ENCODE data around the gene NWD2. TPM values are rescaled to one million over a fixed set of nuclear protein-coding genes. Genes with fewer than 3 reads are reported as not detected.

Gene NWD2
- total and polyA plus RNA-seq, 2 donors (not counting 1 experiment from before 2014, with no cell fraction given), result not detected

DNA sequence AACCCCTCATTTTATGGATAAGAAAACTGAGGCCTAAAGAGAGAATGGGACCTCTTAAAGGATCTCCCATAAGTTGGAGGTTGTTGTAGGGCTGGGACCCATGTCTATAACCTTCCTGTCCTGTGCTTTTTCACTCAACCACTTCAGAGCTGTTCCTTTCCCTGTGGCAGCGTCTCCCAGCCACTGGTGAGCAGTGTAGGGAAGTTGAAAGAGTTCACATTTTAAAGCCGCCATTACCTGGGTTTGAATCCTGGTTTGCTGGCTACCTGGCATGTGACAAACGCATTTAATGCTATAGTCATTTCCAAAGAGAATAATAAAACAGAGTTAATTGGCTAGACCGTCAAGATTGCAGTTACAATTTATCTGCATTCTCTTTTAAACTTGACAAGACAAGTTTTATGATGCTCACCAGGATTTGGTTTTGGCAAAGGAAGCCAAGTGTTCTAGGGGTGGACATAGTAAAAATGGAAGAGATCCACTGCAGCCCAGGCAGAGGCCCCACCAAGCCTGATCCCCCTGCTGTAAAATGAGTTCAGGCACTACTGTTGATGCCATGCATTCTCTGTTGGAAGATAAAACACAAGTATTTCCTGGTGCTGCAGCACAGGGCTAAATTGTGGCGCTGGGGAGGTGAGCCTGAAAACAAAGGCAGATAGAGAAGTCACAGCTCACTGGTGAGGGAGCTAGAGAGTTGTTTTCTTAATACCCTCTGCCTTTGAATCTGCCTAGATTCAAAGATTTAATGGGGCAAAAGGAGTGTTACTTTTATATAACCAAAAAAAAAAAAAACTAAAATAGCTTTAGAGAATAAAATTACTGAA is 218.7 kb downstream of the NWD2 start:
- no peaks in the 10 kb centered on the region for H3K27me3 ChIP-seq (ENCODE audit: control insufficient read depth, insufficient read depth, low read length)
- H3K9me3 ChIP-seq (ENCODE audit: control insufficient read depth, insufficient read depth, low read depth, low read length), result no peaks in the 10 kb centered on the region
- no peak overlapping the region for H3K4me2 ChIP-seq (ENCODE audit: extremely low read depth, insufficient read depth, low read length)
- H2AFZ ChIP-seq (ENCODE audit: low read length), result no peak overlapping the region
- H3K4me3 ChIP-seq (replicated peaks in 1 of 4; ENCODE audit: control extremely low read depth in 1 of 4, insufficient read depth in 1 of 4, low read depth in 3 of 4, low read length in 4 of 4), result no peak overlapping the region
- H4K20me1 ChIP-seq (ENCODE audit: control insufficient read depth, extremely low read depth, insufficient read depth, low read length), result no peaks in the 10 kb centered on the region
- no peaks in the 10 kb centered on the region for H3K4me1 ChIP-seq (ENCODE audit: control insufficient read depth, extremely low read depth, insufficient read depth, low read length)
- no peak for TF ChIP-seq EZH2 (IDR thresholded peaks at IDR 0.05; ENCODE audit: low read length, missing control alignments)
- no peaks in the 10 kb centered on the region for H3K79me2 ChIP-seq (ENCODE audit: control insufficient read depth, insufficient read depth, low read length)
- DNase-seq (ENCODE audit: low read depth in 2 of 2), result no peak
- H3K36me3 ChIP-seq (ENCODE audit: control insufficient read depth, insufficient read depth, low read length), result no peaks in the 10 kb centered on the region
- no peak overlapping the region for H3K9ac ChIP-seq (ENCODE audit: insufficient read depth, low read length)
- no peak overlapping the region for H3K27ac ChIP-seq (ENCODE audit: insufficient read depth, low read length)

DNA sequence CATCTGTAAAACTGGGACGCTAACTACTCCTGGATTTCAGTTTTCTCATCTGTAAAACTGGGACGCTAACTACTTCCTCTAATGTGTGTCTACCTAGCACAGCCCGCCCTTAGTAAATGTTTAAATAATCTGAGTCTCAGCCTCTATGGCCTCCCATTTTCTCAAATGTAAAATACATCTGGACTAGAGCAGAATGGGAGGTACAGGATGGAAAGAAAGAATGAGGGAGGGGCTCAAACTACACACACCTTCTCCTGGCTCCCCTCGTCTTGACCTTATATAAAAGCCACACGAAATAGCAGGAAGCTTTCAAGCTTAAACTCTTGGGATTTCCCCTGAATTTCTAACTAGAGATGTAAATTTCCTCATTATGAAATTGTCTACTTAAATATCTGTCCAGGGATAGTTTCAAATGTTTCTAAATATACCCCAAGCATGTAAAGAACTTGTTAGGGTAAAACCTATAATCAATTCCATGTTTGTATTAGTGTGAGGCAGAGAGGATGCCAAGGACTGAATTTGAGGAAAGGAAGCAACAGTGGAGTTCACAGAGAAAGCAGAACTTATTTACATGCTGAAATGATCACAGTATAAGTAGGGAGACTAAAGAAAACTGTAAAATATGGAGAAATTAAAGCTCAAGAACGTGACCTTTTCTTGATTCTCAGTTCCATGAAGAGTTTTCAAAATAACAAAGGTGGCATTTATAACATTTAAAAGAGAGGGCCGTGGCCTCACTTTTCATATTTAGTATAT is 220.0 kb downstream of the NWD2 start:
- Histone ChIP-seq H3K9ac (ENCODE audit: insufficient read depth, low read length) (no peak overlapping the region), H3K27me3 (ENCODE audit: control insufficient read depth, insufficient read depth, low read length) (no peaks in the 10 kb centered on the region), H3K36me3 (ENCODE audit: control insufficient read depth, insufficient read depth, low read length) (no peaks in the 10 kb centered on the region), H3K4me2 (ENCODE audit: extremely low read depth, insufficient read depth, low read length) (no peak overlapping the region), H2AFZ (ENCODE audit: low read length) (no peak overlapping the region), H3K27ac (ENCODE audit: insufficient read depth, low read length) (no peak overlapping the region), H3K4me1 (ENCODE audit: control insufficient read depth, extremely low read depth, insufficient read depth, low read length) (no peaks in the 10 kb centered on the region), H3K9me3 (ENCODE audit: control insufficient read depth, insufficient read depth, low read depth, low read length) (no peaks in the 10 kb centered on the region), H3K4me3 (replicated peaks in 1 of 4; ENCODE audit: control extremely low read depth in 1 of 4, insufficient read depth in 1 of 4, low read depth in 3 of 4, low read length in 4 of 4) (no peak overlapping the region), H4K20me1 (ENCODE audit: control insufficient read depth, extremely low read depth, insufficient read depth, low read length) (no peaks in the 10 kb centered on the region), H3K79me2 (ENCODE audit: control insufficient read depth, insufficient read depth, low read length) (no peaks in the 10 kb centered on the region)
- TF ChIP-seq, protein P1, sequence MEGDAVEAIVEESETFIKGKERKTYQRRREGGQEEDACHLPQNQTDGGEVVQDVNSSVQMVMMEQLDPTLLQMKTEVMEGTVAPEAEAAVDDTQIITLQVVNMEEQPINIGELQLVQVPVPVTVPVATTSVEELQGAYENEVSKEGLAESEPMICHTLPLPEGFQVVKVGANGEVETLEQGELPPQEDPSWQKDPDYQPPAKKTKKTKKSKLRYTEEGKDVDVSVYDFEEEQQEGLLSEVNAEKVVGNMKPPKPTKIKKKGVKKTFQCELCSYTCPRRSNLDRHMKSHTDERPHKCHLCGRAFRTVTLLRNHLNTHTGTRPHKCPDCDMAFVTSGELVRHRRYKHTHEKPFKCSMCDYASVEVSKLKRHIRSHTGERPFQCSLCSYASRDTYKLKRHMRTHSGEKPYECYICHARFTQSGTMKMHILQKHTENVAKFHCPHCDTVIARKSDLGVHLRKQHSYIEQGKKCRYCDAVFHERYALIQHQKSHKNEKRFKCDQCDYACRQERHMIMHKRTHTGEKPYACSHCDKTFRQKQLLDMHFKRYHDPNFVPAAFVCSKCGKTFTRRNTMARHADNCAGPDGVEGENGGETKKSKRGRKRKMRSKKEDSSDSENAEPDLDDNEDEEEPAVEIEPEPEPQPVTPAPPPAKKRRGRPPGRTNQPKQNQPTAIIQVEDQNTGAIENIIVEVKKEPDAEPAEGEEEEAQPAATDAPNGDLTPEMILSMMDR (conservative IDR thresholded peaks at IDR 0.05 in 1 of 2, IDR thresholded peaks at IDR 0.05 in 1 of 2; ENCODE audit: low read depth in 1 of 2, low read length in 2 of 2), result no peak
- TF ChIP-seq EZH2 (IDR thresholded peaks at IDR 0.05; ENCODE audit: low read length, missing control alignments), result no peak
- no peak for DNase-seq (ENCODE audit: low read depth in 2 of 2)

DNA sequence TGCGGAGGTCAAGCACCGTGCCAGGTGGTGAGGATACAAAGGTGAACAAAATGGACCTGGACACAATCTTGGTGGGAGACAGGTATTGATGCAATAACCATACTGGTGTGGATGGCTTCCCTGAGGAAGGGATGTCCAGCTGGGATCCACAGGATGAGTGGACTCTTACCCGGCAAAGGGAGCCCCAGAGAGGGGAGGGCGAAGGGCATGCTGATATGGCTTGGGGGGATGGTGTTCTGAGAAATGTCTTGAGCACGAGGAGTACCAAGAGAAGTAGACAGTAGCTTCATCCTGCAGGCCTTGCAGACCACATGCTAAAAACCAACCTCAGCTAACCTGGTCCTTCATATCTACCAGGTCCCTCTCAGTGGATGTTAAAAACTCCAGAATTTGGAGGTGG is 220.8 kb downstream of the NWD2 start:
- Histone ChIP-seq H3K27me3 (ENCODE audit: control insufficient read depth, insufficient read depth, low read length) (no peaks in the 10 kb centered on the region), H3K79me2 (ENCODE audit: control insufficient read depth, insufficient read depth, low read length) (no peaks in the 10 kb centered on the region), H3K4me2 (ENCODE audit: extremely low read depth, insufficient read depth, low read length) (no peak overlapping the region), H3K9me3 (ENCODE audit: control insufficient read depth, insufficient read depth, low read depth, low read length) (no peaks in the 10 kb centered on the region), H4K20me1 (ENCODE audit: control insufficient read depth, extremely low read depth, insufficient read depth, low read length) (no peaks in the 10 kb centered on the region), H3K4me3 (replicated peaks in 1 of 4; ENCODE audit: control extremely low read depth in 1 of 4, insufficient read depth in 1 of 4, low read depth in 3 of 4, low read length in 4 of 4) (no peak overlapping the region), H3K36me3 (ENCODE audit: control insufficient read depth, insufficient read depth, low read length) (no peaks in the 10 kb centered on the region), H3K27ac (ENCODE audit: insufficient read depth, low read length) (no peak overlapping the region), H3K4me1 (ENCODE audit: control insufficient read depth, extremely low read depth, insufficient read depth, low read length) (no peaks in the 10 kb centered on the region), H3K9ac (ENCODE audit: insufficient read depth, low read length) (no peak overlapping the region), H2AFZ (ENCODE audit: low read length) (no peak overlapping the region)
- DNase-seq (ENCODE audit: low read depth in 2 of 2), result no peak
- no peak for TF ChIP-seq EZH2 (IDR thresholded peaks at IDR 0.05; ENCODE audit: low read length, missing control alignments)
- TF ChIP-seq, protein P1 (conservative IDR thresholded peaks at IDR 0.05 in 1 of 2, IDR thresholded peaks at IDR 0.05 in 1 of 2; ENCODE audit: low read depth in 1 of 2, low read length in 2 of 2), result no peak

All from fibroblast of lung (primary cell).